Prostate gland (tissue), 2 donors: ENCODE measurements around the gene CPD. TPM values are rescaled to one million over a fixed set of nuclear protein-coding genes. Genes with fewer than 3 reads are reported as not detected.
"Not testable (repeated sequence)": the region's sequence is repeated elsewhere in the genome, so short reads cannot be mapped to it uniquely, and the experiment has no call there.

Experiments used
- DNase-seq: peaks from one replicate; pipeline ENCODE4 v3.0.0-alpha.2; 2019; ENCODE audit warnings: low spot score
- H3K27ac ChIP-seq, 2 donors: fragments of 200-600 bp; sonication (generic); 2 replicates each; pipeline ENCODE4 v1.5.1; 2017 to 2019
- H3K27me3 ChIP-seq: fragments of 200-600 bp; sonication (generic); replicated peaks from 2 replicates; pipeline ENCODE4 v1.5.1; 2019; ENCODE audit not compliant: insufficient read depth
- H3K36me3 ChIP-seq, 2 donors: fragments of 200-600 bp; sonication (generic); 1 replicate in 1 of 2; 2 replicates in 1 of 2; pipeline versions ENCODE4 v1.5.1 to v1.8.1; 2017 to 2019
- H3K4me1 ChIP-seq: fragments of 200-600 bp; sonication (generic); replicated peaks from 2 replicates; pipeline ENCODE4 v1.5.1; 2019
- H3K4me3 ChIP-seq, 2 donors: fragments of 200-600 bp; sonication (generic); 2 replicates each; pipeline ENCODE4 v1.5.1; 2017 to 2019
- H3K9me3 ChIP-seq: fragments of 200-600 bp; sonication (generic); 2 replicates; pipeline ENCODE4 v1.5.1; 2017
- POLR2A ChIP-seq: fragments of 450-650 bp; IDR thresholded peaks from one replicate; pipeline ENCODE4 v1.6.1; 2016; ENCODE audit warnings: antibody characterized with exemption, mild to moderate bottlenecking
- POLR2AphosphoS5 ChIP-seq: sonication (generic); formaldehyde crosslinking; IDR thresholded peaks from one replicate; pipeline ENCODE4 v1.6.1; 2017; ENCODE audit warnings: antibody characterized with exemption
- WGBS: methylation state at CpG from one replicate; pipeline ENCODE4 v1.1.5; 2018; 5-methylcytosine and 5-hydroxymethylcytosine counted together
- intact Hi-C: fragments of 100-400 bp; cut with DNase I; formaldehyde crosslinking; loops from one replicate; pipeline ENCODE4 v1.14.2; 2022
- total RNA-seq, 2 donors: library from RNA; depleted of rRNA; stranded (reverse); fragments of >200 nt; gene quantifications; one replicate each; pipeline ENCODE4 v1.1.0, GENCODE V29; 2016
- TF ChIP-seq, protein P1 (sequence below), 4 experiments: fragments of 200-600 bp in 2 of 4; fragments of 450-650 bp in 2 of 4; sonication (generic) in 2 of 4; IDR thresholded peaks; 1 replicate in 3 of 4; 2 replicates in 1 of 4; pipeline ENCODE4 v1.5.1; 2016 to 2019; ENCODE audit warnings: antibody characterized with exemption in 4 of 4, mild to moderate bottlenecking in 2 of 4, moderate library complexity in 2 of 4

Gene CPD
- total RNA-seq, 2 donors from 2014 or later: 102 to 126 TPM

DNA sequence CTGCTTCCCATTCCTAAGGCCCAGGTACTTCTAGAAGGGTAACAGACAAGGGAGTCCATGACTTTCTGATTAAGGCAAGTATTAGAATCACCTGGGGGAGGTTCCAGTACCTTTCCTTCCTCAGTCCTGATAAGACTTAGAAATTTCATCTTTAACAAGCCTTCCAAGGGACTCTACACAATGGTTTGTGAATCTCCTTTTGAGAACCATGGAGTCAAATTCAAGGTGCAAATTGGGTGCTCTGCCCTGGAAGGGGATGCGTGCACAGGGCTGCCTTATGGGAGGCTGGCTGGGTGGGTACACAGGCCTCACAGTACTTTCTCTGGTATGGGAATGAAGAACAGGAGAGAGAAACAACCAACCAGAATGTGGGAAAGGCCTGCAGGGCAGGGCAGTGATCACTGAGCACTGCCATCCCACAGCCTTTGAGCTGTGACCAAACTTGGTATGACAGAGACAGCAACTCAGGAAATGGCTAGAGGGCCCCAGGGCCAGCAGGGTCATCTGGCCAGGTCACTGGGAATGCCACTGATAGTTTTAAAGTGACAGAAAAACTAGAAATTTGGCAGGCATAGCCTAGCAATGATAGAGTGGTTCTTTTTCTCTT, 41.2 kb upstream of the CPD start:
- TF ChIP-seq POLR2AphosphoS5 (no peak), POLR2A (no peak)
- TF ChIP-seq, protein P1, sequence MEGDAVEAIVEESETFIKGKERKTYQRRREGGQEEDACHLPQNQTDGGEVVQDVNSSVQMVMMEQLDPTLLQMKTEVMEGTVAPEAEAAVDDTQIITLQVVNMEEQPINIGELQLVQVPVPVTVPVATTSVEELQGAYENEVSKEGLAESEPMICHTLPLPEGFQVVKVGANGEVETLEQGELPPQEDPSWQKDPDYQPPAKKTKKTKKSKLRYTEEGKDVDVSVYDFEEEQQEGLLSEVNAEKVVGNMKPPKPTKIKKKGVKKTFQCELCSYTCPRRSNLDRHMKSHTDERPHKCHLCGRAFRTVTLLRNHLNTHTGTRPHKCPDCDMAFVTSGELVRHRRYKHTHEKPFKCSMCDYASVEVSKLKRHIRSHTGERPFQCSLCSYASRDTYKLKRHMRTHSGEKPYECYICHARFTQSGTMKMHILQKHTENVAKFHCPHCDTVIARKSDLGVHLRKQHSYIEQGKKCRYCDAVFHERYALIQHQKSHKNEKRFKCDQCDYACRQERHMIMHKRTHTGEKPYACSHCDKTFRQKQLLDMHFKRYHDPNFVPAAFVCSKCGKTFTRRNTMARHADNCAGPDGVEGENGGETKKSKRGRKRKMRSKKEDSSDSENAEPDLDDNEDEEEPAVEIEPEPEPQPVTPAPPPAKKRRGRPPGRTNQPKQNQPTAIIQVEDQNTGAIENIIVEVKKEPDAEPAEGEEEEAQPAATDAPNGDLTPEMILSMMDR (IDR thresholded peaks at IDR 0.05): no peak
- Histone ChIP-seq H3K36me3 (no peaks in the 10 kb centered on the region), H3K4me1 (peaks cover 10% of the 10 kb centered on the region), H3K27me3 (no peaks in the 10 kb centered on the region), H3K27ac (no peak overlapping the region), H3K9me3 (no peaks in the 10 kb centered on the region), H3K4me3 (no peak overlapping the region)
- 97% methylated on average over 1 of the region's 1 CpG for WGBS
- no peak for DNase-seq
- intact Hi-C loops: no loop called here

- Histone ChIP-seq H3K27ac (no peak overlapping the region), H3K27me3 (no peaks in the 10 kb centered on the region), H3K36me3 (no peaks in the 10 kb centered on the region), H3K9me3 (no peaks in the 10 kb centered on the region), H3K4me3 (no peak overlapping the region), H3K4me1 (peaks cover 5% of the 10 kb centered on the region)
- TF ChIP-seq POLR2A: no peak
- TF ChIP-seq, protein P1 (IDR thresholded peaks at IDR 0.05): no peak
- no peak for TF ChIP-seq POLR2AphosphoS5
- WGBS: 86% methylated on average over 2 of the region's 2 CpGs
- intact Hi-C loops: no loop called here
- DNase-seq: no peak
Observed at GRCh38 chr17:30339086-30339485, 39.6 kb upstream of the CPD start.

- Histone ChIP-seq H3K9me3 (no peaks in the 10 kb centered on the region), H3K27ac (peak overlapping the region; percentile 50 to 61), H3K4me3 (no peak overlapping the region), H3K36me3 (no peaks in the 10 kb centered on the region), H3K27me3 (no peaks in the 10 kb centered on the region), H3K4me1 (peaks cover 16% of the 10 kb centered on the region)
- TF ChIP-seq POLR2A (no peak), POLR2AphosphoS5 (no peak)
- TF ChIP-seq, protein P1 (IDR thresholded peaks at IDR 0.05): no peak
- intact Hi-C loops: loop anchor here (10.0 kb wide), 1 partner anchor 134 kb away; the partner anchor contains the start of gene GOSR1
- WGBS: 22% methylated on average over 6 of the region's 6 CpGs
- no peak for DNase-seq
Observed at GRCh38 chr17:30340801-30341356, 37.8 kb upstream of the CPD start.

- Histone ChIP-seq H3K27me3 (no peaks in the 10 kb centered on the region), H3K4me3 (no peak overlapping the region), H3K9me3 (no peaks in the 10 kb centered on the region), H3K27ac (no peak overlapping the region), H3K36me3 (no peaks in the 10 kb centered on the region), H3K4me1 (peaks cover 16% of the 10 kb centered on the region)
- WGBS: 78% methylated on average over 5 of the region's 5 CpGs
- TF ChIP-seq POLR2AphosphoS5 (no peak), POLR2A (no peak)
- TF ChIP-seq, protein P1 (IDR thresholded peaks at IDR 0.05): no peak
- no peak for DNase-seq
- intact Hi-C loops: loop anchor here (10.0 kb wide), 1 partner anchor 133 kb away; the partner anchor contains the start of gene GOSR1
Observed at GRCh38 chr17:30341703-30342249, 37.0 kb upstream of the CPD start.

- not testable (repeated sequence) for H3K36me3 ChIP-seq, H3K4me3 ChIP-seq, DNase-seq, H3K27me3 ChIP-seq, H3K9me3 ChIP-seq
- 95% methylated on average over 3 of the region's 3 CpGs for WGBS
- peak overlapping the region in 1 of 2 donors; percentile 75 for H3K27ac ChIP-seq
- H3K4me1 ChIP-seq: peaks cover 16% of the 10 kb centered on the region
- intact Hi-C loops: loop anchor here (10.0 kb wide), 1 partner anchor 132 kb away; the partner anchor contains the start of gene GOSR1
Observed at GRCh38 chr17:30343244-30343643, 35.5 kb upstream of the CPD start.
